ENCODE results near the gene DGKE.

DNA sequence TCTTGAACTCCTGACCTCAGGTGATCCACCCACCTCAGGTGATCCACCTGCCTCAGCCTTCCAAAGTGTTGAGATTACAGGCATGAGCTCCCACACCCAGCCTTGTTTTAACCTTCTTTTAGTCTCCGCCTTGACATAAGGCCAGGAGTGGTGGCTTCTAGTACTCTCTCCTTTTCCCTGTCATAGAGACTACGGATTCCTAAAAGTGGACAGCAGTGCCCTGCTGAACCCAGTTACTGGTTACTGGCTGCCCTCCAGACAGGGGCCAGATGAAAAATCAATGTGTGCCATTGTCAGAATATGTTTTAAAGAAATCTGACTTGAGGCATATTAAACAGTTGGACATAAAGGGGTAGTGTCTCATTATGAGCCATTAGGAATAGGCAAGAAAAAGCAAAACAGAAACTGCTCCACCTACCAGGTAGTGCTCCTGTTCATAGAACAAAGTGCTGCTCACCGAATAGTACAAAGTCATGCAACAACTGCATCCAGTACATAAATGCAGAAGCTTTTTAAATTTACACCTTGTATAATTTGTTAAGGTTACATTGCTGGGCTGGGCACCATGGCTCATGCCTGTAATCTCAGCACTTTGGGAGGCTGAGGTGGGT lies 47.8 kb downstream of the DGKE start:
- no peak for TF ChIP-seq CTCF (IDR thresholded peaks at IDR 0.05)
- no peak for TF ChIP-seq POLR2A (IDR thresholded peaks at IDR 0.05)

Measured in esophagus squamous epithelium (tissue), 4 donors.